Measurements from ENCODE around the gene USH1C. TPM values are rescaled to one million over a fixed set of nuclear protein-coding genes. Genes with fewer than 3 reads are reported as not detected.

USH1C gene
- total and polyA plus RNA-seq, 12 donors = 0.14 to 16.9 (median 0.85) TPM; not detected in 2

- Histone ChIP-seq H3K27me3 (peaks cover 5% of the 10 kb centered on the region), H3K4me3 (no peak overlapping the region), H3K9me3 (replicated peaks in 1 of 3) (no peaks in the 10 kb centered on the region), H3K4me1 (replicated peaks in 1 of 2) (no peaks in the 10 kb centered on the region), H3K27ac (no peak overlapping the region), H3K36me3 (replicated peaks in 1 of 2) (no peaks in the 10 kb centered on the region)
- DNase-seq = no peak
- TF ChIP-seq, protein P1, sequence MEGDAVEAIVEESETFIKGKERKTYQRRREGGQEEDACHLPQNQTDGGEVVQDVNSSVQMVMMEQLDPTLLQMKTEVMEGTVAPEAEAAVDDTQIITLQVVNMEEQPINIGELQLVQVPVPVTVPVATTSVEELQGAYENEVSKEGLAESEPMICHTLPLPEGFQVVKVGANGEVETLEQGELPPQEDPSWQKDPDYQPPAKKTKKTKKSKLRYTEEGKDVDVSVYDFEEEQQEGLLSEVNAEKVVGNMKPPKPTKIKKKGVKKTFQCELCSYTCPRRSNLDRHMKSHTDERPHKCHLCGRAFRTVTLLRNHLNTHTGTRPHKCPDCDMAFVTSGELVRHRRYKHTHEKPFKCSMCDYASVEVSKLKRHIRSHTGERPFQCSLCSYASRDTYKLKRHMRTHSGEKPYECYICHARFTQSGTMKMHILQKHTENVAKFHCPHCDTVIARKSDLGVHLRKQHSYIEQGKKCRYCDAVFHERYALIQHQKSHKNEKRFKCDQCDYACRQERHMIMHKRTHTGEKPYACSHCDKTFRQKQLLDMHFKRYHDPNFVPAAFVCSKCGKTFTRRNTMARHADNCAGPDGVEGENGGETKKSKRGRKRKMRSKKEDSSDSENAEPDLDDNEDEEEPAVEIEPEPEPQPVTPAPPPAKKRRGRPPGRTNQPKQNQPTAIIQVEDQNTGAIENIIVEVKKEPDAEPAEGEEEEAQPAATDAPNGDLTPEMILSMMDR (IDR thresholded peaks at IDR 0.05) = no peak
- TF ChIP-seq POLR2A (IDR thresholded peaks at IDR 0.05) = no peak
- intact Hi-C loops (cut with DNase I) = no loop called here
- WGBS, 4 donors = 51 to 65% (median 61%) methylated on average over 6 of the region's 6 CpGs
These were observed 50.2 kb downstream of the USH1C start for GRCh38 chr11:17494019-17494418.

DNA sequence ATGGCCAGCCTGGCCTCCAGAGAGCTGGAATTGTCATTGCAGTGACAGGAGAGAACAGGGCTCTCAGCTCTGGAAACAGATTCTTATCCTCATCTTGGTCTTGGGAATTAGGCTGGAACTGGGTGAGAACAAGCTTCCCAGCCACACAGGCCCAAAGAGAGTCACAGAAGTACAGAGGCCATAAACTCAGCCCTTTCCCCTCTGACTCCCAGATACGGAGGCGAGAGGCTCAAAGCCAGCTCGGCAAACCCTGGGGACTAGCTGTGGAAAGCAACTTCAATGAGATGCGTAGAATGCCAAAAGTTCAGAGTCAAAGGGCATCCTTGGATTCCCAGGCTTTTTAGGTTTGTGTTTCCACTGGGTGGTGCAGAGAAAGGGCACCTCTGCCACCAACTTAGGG lies 53.3 kb downstream of the USH1C start:
- intact Hi-C loops (cut with DNase I) = no loop called here
- Histone ChIP-seq H3K27me3 (peaks cover 5% of the 10 kb centered on the region), H3K9me3 (replicated peaks in 1 of 3) (no peaks in the 10 kb centered on the region), H3K36me3 (replicated peaks in 1 of 2) (no peaks in the 10 kb centered on the region), H3K27ac (no peak overlapping the region), H3K4me1 (replicated peaks in 1 of 2) (no peaks in the 10 kb centered on the region), H3K4me3 (no peak overlapping the region)
- 44 to 89% (median 77%) methylated on average over 3 to 4 of the region's 4 CpGs for WGBS, 4 donors
- DNase-seq = peak in 2 of 7 donors; percentile 23 to 29
- TF ChIP-seq POLR2A (IDR thresholded peaks at IDR 0.05) = no peak
- TF ChIP-seq, protein P1 (IDR thresholded peaks at IDR 0.05) = no peak

DNA sequence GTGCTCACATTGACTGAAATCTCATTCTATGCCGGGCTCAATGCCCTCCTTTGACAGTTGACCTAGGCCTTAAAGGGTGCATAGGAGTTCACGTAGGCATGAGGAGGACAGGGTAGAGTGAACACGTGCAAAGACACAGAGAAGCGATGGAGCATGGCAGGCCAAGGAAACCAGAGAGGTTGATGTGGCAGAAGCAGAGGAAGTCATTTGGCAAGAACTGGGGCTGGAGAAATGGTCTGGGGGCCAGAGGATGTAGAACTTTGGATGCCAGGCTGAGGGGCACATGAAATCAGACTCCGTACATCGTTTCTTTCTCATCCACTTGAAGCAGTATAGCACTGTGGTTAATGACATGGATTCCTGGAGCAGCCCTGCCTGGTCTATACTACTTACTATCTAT lies 54.0 kb downstream of the USH1C start:
- intact Hi-C loops (cut with DNase I) = no loop called here
- 83 to 90% (median 87%) methylated on average over 6 of the region's 6 CpGs for WGBS, 4 donors
- TF ChIP-seq POLR2A (IDR thresholded peaks at IDR 0.05) = no peak
- TF ChIP-seq, protein P1 (IDR thresholded peaks at IDR 0.05) = no peak
- Histone ChIP-seq H3K36me3 (replicated peaks in 1 of 2) (no peaks in the 10 kb centered on the region), H3K27me3 (peaks cover under 1% of the 10 kb centered on the region), H3K4me3 (no peak overlapping the region), H3K27ac (no peak overlapping the region), H3K4me1 (replicated peaks in 1 of 2) (no peaks in the 10 kb centered on the region), H3K9me3 (replicated peaks in 1 of 3) (no peaks in the 10 kb centered on the region)
- DNase-seq = no peak

DNA sequence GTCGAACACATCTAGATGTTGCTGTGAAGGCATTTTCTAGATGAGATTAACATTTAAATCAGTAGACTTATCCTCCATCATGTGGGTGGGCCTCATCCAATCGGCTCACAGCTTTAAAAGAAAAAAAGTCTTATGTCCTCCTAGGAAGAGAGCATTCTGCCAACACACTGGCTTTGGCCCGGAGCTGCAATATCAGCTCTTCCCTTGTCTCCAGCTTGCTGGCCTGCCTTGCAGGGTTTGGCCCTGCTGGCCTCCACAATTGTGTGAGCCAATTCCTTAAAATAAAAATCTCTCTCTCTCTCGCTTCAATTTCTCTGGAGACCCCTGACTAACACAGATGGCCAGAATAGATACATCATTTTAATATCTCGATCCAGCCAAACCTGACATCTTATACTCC lies 54.5 kb downstream of the USH1C start:
- no peaks in the 10 kb centered on the region for H3K4me1 ChIP-seq (replicated peaks in 1 of 2)
- H3K27ac ChIP-seq = no peak overlapping the region
- intact Hi-C loops (cut with DNase I) = no loop called here
- no peaks in the 10 kb centered on the region for H3K9me3 ChIP-seq (replicated peaks in 1 of 3)
- H3K36me3 ChIP-seq (replicated peaks in 1 of 2) = no peaks in the 10 kb centered on the region
- WGBS, 4 donors = 58 to 79% (median 71%) methylated on average over 5 of the region's 5 CpGs
- no peaks in the 10 kb centered on the region for H3K27me3 ChIP-seq
- TF ChIP-seq POLR2A (IDR thresholded peaks at IDR 0.05) = no peak
- TF ChIP-seq, protein P1 (IDR thresholded peaks at IDR 0.05) = no peak
- no peak overlapping the region for H3K4me3 ChIP-seq
- DNase-seq = no peak

Data from adrenal gland (tissue), 12 donors.